Stomach (tissue), 9 donors: ENCODE results near the gene MYH6. TPM values are rescaled to one million over a fixed set of nuclear protein-coding genes. Genes with fewer than 3 reads are reported as not detected.

Experiments used
- DNase-seq, 2 donors: peaks; one replicate each; pipeline versions ENCODE4 v3.0.0 to v3.0.0-alpha.2; 2013 to 2019
- H3K27ac ChIP-seq, 5 donors: fragments of 200-600 bp in 4 of 5; sonication (generic) in 4 of 5; one replicate each; pipeline ENCODE4 v1.5.1; 2013 to 2019; ENCODE audit warnings: mild to moderate bottlenecking in 1 of 5, moderate library complexity in 1 of 5
- H3K27me3 ChIP-seq, 3 donors: fragments of 200-600 bp; sonication (generic); one replicate each; pipeline ENCODE4 v1.5.1; 2017 to 2019; ENCODE audit warnings: mixed run types in 1 of 3
- H3K36me3 ChIP-seq, 4 donors: fragments of 200-600 bp; sonication (generic); 1 replicate in 3 of 4; 2 replicates in 1 of 4; pipeline ENCODE4 v1.5.1; 2016 to 2019
- H3K4me1 ChIP-seq, 4 donors: fragments of 200-600 bp; sonication (generic); one replicate each; pipeline ENCODE4 v1.5.1; 2016 to 2019
- H3K4me3 ChIP-seq, 4 donors: fragments of 200-600 bp; sonication (generic) in 3 of 4; one replicate each; pipeline ENCODE4 v1.5.1; 2016 to 2019; ENCODE audit warnings: mild to moderate bottlenecking in 1 of 4
- H3K9me3 ChIP-seq, 4 donors: fragments of 200-600 bp; sonication (generic); one replicate each; pipeline ENCODE4 v1.5.1; 2016 to 2019
- EP300 ChIP-seq: sonication (generic); formaldehyde crosslinking; IDR thresholded peaks from one replicate; pipeline ENCODE4 v1.6.1; 2017; ENCODE audit warnings: antibody characterized with exemption
- POLR2A ChIP-seq, 4 donors: fragments of 450-650 bp; IDR thresholded peaks; one replicate each; pipeline ENCODE4 v1.6.1; 2016; ENCODE audit warnings: antibody characterized with exemption in 4 of 4, control low read depth in 2 of 4, mild to moderate bottlenecking in 1 of 4, moderate library complexity in 1 of 4
- POLR2AphosphoS5 ChIP-seq, 3 donors: sonication (generic); formaldehyde crosslinking; IDR thresholded peaks; one replicate each; pipeline ENCODE4 v1.6.1; 2016; ENCODE audit warnings: antibody characterized with exemption in 3 of 3
- WGBS, 5 donors: extraction: QIAGEN DNeasy Blood & Tissue Kit in 3 of 5; methylation state at CpG; one replicate each; pipeline versions ENCODE4 v1.1.5 to v1.1.7; 2013 to 2018; 5-methylcytosine and 5-hydroxymethylcytosine counted together
- intact Hi-C: fragments of 100-400 bp; cut with DNase I; formaldehyde crosslinking; loops from one replicate; pipeline ENCODE4 v1.15.1; 2023; ENCODE audit warnings: low total_unique reads
- polyA plus RNA-seq, 3 donors: library from polyadenylated mRNA; stranded (reverse); fragments of 200-250 nt; gene quantifications; one replicate each; pipeline ENCODE4 v1.2.3, GENCODE V29; 2013
- total RNA-seq, 5 donors: library from RNA; depleted of rRNA; stranded (reverse); fragments of >200 nt; gene quantifications; one replicate each; pipeline versions ENCODE4 v1.1.0 to v1.2.3, GENCODE V29; 2014 to 2016
- TF ChIP-seq, protein P1 (sequence below), 7 experiments: fragments of 450-650 bp in 4 of 7; fragments of 200-600 bp in 3 of 7; sonication (generic) in 3 of 7; IDR thresholded peaks; one replicate each; pipeline ENCODE4 v1.5.1; 2016 to 2019; ENCODE audit warnings: antibody characterized with exemption in 7 of 7, control low read depth in 2 of 7, mild to moderate bottlenecking in 1 of 7
- donor health status: healthy with polysubstance abuse.
- donor health status: Bipolar disorder and iron deficiency.
- donor health status: healthy.

The MYH6 gene
- total and polyA plus RNA-seq, 8 donors: 0.37 to 3.2 (median 0.97) TPM; not detected in 4

DNA sequence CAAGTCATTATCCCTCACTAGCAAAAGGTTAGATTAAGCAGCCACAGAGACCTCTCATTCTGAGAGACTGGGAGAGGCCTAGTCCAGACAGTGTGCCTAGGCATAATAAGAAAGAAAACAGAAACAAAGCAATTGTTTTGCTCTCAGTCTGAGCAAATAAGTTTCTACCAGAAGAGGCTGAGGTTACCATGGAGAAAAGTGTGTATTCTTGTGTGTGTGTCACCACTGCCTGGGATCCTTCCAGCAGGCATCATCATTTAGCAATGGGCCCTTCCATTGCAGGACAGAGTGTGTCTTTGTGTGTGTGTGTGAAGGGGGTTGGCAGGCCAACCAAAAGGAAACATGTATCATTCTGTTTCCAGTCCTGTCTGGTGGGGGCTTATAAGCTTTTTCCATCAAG, 46.8 kb downstream of the MYH6 start:
- TF ChIP-seq EP300 (no peak), POLR2AphosphoS5 (IDR thresholded peaks at IDR 0.05) (no peak), POLR2A (IDR thresholded peaks at IDR 0.05) (no peak)
- TF ChIP-seq, protein P1, sequence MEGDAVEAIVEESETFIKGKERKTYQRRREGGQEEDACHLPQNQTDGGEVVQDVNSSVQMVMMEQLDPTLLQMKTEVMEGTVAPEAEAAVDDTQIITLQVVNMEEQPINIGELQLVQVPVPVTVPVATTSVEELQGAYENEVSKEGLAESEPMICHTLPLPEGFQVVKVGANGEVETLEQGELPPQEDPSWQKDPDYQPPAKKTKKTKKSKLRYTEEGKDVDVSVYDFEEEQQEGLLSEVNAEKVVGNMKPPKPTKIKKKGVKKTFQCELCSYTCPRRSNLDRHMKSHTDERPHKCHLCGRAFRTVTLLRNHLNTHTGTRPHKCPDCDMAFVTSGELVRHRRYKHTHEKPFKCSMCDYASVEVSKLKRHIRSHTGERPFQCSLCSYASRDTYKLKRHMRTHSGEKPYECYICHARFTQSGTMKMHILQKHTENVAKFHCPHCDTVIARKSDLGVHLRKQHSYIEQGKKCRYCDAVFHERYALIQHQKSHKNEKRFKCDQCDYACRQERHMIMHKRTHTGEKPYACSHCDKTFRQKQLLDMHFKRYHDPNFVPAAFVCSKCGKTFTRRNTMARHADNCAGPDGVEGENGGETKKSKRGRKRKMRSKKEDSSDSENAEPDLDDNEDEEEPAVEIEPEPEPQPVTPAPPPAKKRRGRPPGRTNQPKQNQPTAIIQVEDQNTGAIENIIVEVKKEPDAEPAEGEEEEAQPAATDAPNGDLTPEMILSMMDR (IDR thresholded peaks at IDR 0.05): no peak
- DNase-seq: peak in 1 of 2 donors; percentile 56
- peak overlapping the region in 3 of 5 donors; percentile 22 to 67 (median 52) for H3K27ac ChIP-seq
- intact Hi-C loops: no loop called here
- peaks cover 8 to 69% (median 34%) of the 10 kb centered on the region in 4 donors for H3K4me1 ChIP-seq
- H3K27me3 ChIP-seq: peaks cover 0 to 26% (median 24%) of the 10 kb centered on the region in 3 donors
- no peaks in the 10 kb centered on the region for H3K9me3 ChIP-seq
- no peak overlapping the region for H3K4me3 ChIP-seq
- peaks cover 0 to 37% (median 14%) of the 10 kb centered on the region in 4 donors for H3K36me3 ChIP-seq

DNA sequence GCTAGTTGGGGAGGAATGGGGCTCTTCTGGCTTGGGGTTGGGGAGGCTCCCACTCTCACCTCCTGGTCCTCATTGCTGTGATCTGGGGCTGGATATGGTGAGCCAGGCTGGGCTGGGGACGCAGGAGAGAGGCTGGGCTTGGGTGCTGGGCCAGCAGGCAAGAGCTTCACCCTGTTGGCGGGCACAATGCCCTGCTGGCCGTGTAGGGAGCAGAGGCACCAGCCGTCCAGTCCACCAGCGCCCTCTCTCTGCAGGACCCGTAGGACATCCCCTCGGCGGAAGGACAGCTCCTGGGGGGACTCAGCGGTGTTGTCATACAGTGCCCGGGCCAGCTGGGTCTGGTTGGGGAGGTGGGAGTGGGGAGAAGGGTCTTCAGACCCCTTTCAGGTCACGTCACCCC, 47.6 kb downstream of the MYH6 start:
- H3K4me1 ChIP-seq: peaks cover 7 to 61% (median 28%) of the 10 kb centered on the region in 4 donors
- no peaks in the 10 kb centered on the region for H3K9me3 ChIP-seq
- intact Hi-C loops: no loop called here
- H3K27ac ChIP-seq: peak overlapping the region in 4 of 5 donors; percentile 16 to 67 (median 38)
- no peak overlapping the region for H3K4me3 ChIP-seq
- TF ChIP-seq EP300 (no peak), POLR2AphosphoS5 (IDR thresholded peaks at IDR 0.05) (no peak), POLR2A (IDR thresholded peaks at IDR 0.05) (no peak)
- TF ChIP-seq, protein P1 (IDR thresholded peaks at IDR 0.05): no peak
- 67 to 83% (median 75%) methylated on average over 1 to 11 of the region's 11 CpGs for WGBS, 5 donors
- H3K27me3 ChIP-seq: peaks cover 0 to 18% (median 18%) of the 10 kb centered on the region in 3 donors
- H3K36me3 ChIP-seq: peaks cover 0 to 40% (median 14%) of the 10 kb centered on the region in 4 donors
- no peak for DNase-seq

DNA sequence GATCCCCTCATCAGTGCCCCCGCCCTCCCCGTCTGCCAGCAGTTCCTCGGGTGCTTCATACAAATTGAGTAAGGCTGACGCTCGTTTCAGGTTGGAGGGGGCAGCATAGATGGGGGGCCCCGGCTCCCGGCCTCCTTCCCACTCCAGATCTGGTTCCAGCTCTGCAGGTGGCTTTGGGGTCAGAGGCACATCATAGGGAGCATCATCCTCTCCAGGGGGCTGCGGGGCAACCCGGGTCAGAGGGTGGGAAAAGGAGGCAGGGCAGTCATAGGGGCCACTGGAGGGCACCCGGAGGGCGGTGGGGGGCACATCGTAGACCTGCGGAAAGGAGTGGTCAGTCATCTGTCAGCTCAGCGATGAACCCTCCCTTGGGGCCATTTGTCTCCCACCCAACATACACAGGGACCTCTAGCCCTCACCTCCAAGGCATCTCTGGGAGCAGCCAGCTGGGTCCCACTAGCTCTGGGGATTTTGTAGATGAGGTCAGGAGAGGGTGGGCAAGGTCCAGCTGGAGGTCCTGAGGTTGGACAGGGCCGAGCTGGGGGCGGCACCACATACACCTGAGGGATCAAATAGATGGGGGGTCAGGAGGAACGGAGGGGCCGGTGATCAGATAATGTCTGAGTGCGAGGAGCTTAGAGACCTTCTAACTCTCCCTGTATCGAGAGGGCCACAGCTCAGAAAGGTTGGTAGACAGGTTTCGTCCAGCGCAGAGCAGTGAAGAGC, 48.2 kb downstream of the MYH6 start:
- no peak for TF ChIP-seq POLR2A (IDR thresholded peaks at IDR 0.05)
- TF ChIP-seq POLR2AphosphoS5 (IDR thresholded peaks at IDR 0.05): no peak
- no peak for TF ChIP-seq EP300
- TF ChIP-seq, protein P1 (IDR thresholded peaks at IDR 0.05): no peak

DNA sequence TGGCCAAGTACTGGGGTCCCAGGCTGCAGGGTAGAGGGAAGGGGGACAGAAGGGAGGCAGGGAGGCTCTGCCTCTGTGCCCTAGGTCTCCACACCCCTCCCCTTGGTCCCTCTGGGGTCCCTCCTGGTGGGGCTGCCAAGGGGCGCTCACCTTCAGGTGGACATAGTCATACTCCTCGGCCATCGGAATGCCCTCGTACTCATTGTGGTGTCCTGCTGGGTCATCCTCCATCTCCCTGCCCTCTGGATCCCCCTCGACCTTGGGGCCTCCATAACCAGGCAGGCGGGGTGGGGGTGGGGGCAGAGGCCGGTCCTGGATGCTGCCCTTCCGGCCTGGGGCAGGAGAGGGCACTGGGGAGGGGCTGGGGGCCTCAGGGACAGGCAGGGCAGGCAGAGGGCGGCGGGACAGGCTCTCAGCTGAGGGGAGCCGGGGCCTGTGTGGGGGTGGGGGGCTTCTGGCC, 48.9 kb downstream of the MYH6 start:
- TF ChIP-seq POLR2A (IDR thresholded peaks at IDR 0.05) (no peak), EP300 (no peak), POLR2AphosphoS5 (IDR thresholded peaks at IDR 0.05) (no peak)
- TF ChIP-seq, protein P1 (IDR thresholded peaks at IDR 0.05): no peak
- Histone ChIP-seq H3K36me3 (peaks cover 0 to 40% (median 14%) of the 10 kb centered on the region in 4 donors), H3K27me3 (peaks cover 0 to 8% (median 7%) of the 10 kb centered on the region in 3 donors), H3K9me3 (no peaks in the 10 kb centered on the region), H3K4me1 (peaks cover 0 to 48% (median 17%) of the 10 kb centered on the region in 4 donors), H3K4me3 (no peak overlapping the region), H3K27ac (peak overlapping the region in 1 of 5 donors; percentile 34)
- WGBS, 5 donors: 75 to 89% (median 83%) methylated on average over 2 to 11 of the region's 11 CpGs
- intact Hi-C loops: no loop called here
- DNase-seq: no peak

More for the DNA sequence above, 48.2 kb downstream of the MYH6 start:
- H3K27me3 ChIP-seq: peaks cover 0 to 13% (median 11%) of the 10 kb centered on the region in 3 donors
- DNase-seq: no peak
- intact Hi-C loops: no loop called here
- peak overlapping the region in 3 of 5 donors; percentile 16 to 67 (median 52) for H3K27ac ChIP-seq
- H3K4me3 ChIP-seq: no peak overlapping the region
- peaks cover under 1 to 55% (median 22%) of the 10 kb centered on the region in 4 donors for H3K4me1 ChIP-seq
- peaks cover 0 to 40% (median 14%) of the 10 kb centered on the region in 4 donors for H3K36me3 ChIP-seq
- WGBS, 5 donors: 90 to 92% (median 90%) methylated on average over 14 to 22 of the region's 22 CpGs
- no peaks in the 10 kb centered on the region for H3K9me3 ChIP-seq
